DOHH2 (cell line): Measurements from ENCODE around the gene MAPK8.

ENCODE experiments used
- H3F3A ChIP-seq: fragments of 200-600 bp; sonication (generic), shearing (Covaris generic); 2 replicates; pipeline ENCODE4 v1.6.0; 2016; ENCODE audit warnings: antibody characterized with exemption, mild to moderate bottlenecking; ENCODE audit not compliant: control insufficient read depth, insufficient read depth
- H3K27ac ChIP-seq: fragments of 200-600 bp; sonication (generic); 2 replicates; pipeline ENCODE4 v1.5.1; 2014; ENCODE audit warnings: low read depth, mild to moderate bottlenecking, low read length, moderate library complexity
- H3K27me3 ChIP-seq: fragments of 200-600 bp; sonication (generic); 2 replicates; pipeline ENCODE4 v1.6.1; 2014; ENCODE audit warnings: mild to moderate bottlenecking, low read length, mixed read lengths; ENCODE audit not compliant: control insufficient read depth
- H3K36me3 ChIP-seq: fragments of 200-600 bp; sonication (generic); 2 replicates; pipeline ENCODE4 v1.6.1; 2014; ENCODE audit warnings: mild to moderate bottlenecking, low read length, moderate library complexity, mixed read lengths; ENCODE audit not compliant: control insufficient read depth
- H3K4me1 ChIP-seq: fragments of 200-600 bp; sonication (generic); 2 replicates; pipeline ENCODE4 v1.6.1; 2014; ENCODE audit warnings: mild to moderate bottlenecking, low read length, mixed read lengths; ENCODE audit not compliant: control insufficient read depth
- H3K4me2 ChIP-seq: fragments of 200-600 bp; sonication (generic); 2 replicates; pipeline ENCODE4 v1.6.0; 2014; ENCODE audit warnings: mild to moderate bottlenecking, low read length, moderate library complexity
- H3K4me3 ChIP-seq: fragments of 200-600 bp; sonication (generic); 2 replicates; pipeline ENCODE4 v1.5.1; 2014; ENCODE audit warnings: mild to moderate bottlenecking, low read length, mixed read lengths
- H3K79me2 ChIP-seq: fragments of 200-600 bp; sonication (generic); 2 replicates; pipeline ENCODE4 v1.6.1; 2014; ENCODE audit warnings: mild to moderate bottlenecking, low read length, mixed read lengths; ENCODE audit not compliant: control insufficient read depth
- H3K9me2 ChIP-seq: fragments of 200-600 bp; sonication (generic); replicated peaks from 2 replicates; pipeline ENCODE4 v1.6.1; 2014; ENCODE audit warnings: mild to moderate bottlenecking, low read length, mixed read lengths; ENCODE audit not compliant: control insufficient read depth
- H3K9me3 ChIP-seq: fragments of 200-600 bp; sonication (generic); 2 replicates; pipeline ENCODE4 v1.6.1; 2014; ENCODE audit warnings: antibody characterized with exemption, low read length, mixed read lengths; ENCODE audit not compliant: control insufficient read depth, insufficient read depth
- H4K20me1 ChIP-seq: fragments of 200-600 bp; sonication (generic); 2 replicates; pipeline ENCODE4 v1.6.0; 2014; ENCODE audit warnings: low read depth, mild to moderate bottlenecking, antibody characterized with exemption, low read length, moderate library complexity; ENCODE audit not compliant: control insufficient read depth, insufficient read depth
- CTCF ChIP-seq: fragments of 200-600 bp; sonication (generic); IDR thresholded peaks from one replicate; pipeline ENCODE4 v1.5.1; 2014; ENCODE audit warnings: antibody characterized with exemption, mild to moderate bottlenecking, low read depth, low read length; ENCODE audit not compliant: poor library complexity, severe bottlenecking
- EZH2phosphoT487 ChIP-seq: fragments of 200-600 bp; sonication (generic); IDR thresholded peaks from 2 replicates; pipeline ENCODE4 v1.6.1; 2017; ENCODE audit warnings: borderline replicate concordance, mild to moderate bottlenecking, antibody characterized with exemption, low read length, moderate library complexity, mixed read lengths

MAPK8 gene

GRCh38 chr10:48474765-48475365 is 168.4 kb downstream of the MAPK8 start:
- Histone ChIP-seq H3F3A (no peaks in the 10 kb centered on the region), H4K20me1 (no peaks in the 10 kb centered on the region), H3K79me2 (no peaks in the 10 kb centered on the region), H3K4me3 (no peak overlapping the region), H3K4me2 (no peak overlapping the region), H3K9me3 (no peaks in the 10 kb centered on the region), H3K9me2 (no peaks in the 10 kb centered on the region), H3K27ac (no peak overlapping the region), H3K27me3 (peaks cover 11% of the 10 kb centered on the region), H3K4me1 (no peaks in the 10 kb centered on the region), H3K36me3 (no peaks in the 10 kb centered on the region)
- TF ChIP-seq CTCF (no peak), EZH2phosphoT487 (no peak)

- Histone ChIP-seq H3K36me3 (no peaks in the 10 kb centered on the region), H3K4me1 (no peaks in the 10 kb centered on the region), H3K9me3 (no peaks in the 10 kb centered on the region), H3K27ac (no peak overlapping the region), H3K4me3 (no peak overlapping the region), H4K20me1 (no peaks in the 10 kb centered on the region), H3F3A (no peaks in the 10 kb centered on the region), H3K9me2 (no peaks in the 10 kb centered on the region), H3K4me2 (no peak overlapping the region), H3K79me2 (no peaks in the 10 kb centered on the region), H3K27me3 (peaks cover 11% of the 10 kb centered on the region)
- TF ChIP-seq CTCF = no peak
- TF ChIP-seq EZH2phosphoT487 = no peak
Measured at GRCh38 chr10:48475943-48476278, 169.4 kb downstream of the MAPK8 start.

- Histone ChIP-seq H3K9me3 (no peaks in the 10 kb centered on the region), H3F3A (no peaks in the 10 kb centered on the region), H4K20me1 (no peaks in the 10 kb centered on the region), H3K9me2 (no peaks in the 10 kb centered on the region), H3K27me3 (peaks cover 11% of the 10 kb centered on the region), H3K4me3 (no peak overlapping the region), H3K4me2 (no peak overlapping the region), H3K4me1 (no peaks in the 10 kb centered on the region), H3K79me2 (no peaks in the 10 kb centered on the region), H3K27ac (no peak overlapping the region), H3K36me3 (no peaks in the 10 kb centered on the region)
- no peak for TF ChIP-seq CTCF
- TF ChIP-seq EZH2phosphoT487 = no peak
Measured at GRCh38 chr10:48476279-48476982, 170.0 kb downstream of the MAPK8 start.
